Colonic mucosa (tissue), 4 donors: Measurements from ENCODE around the gene SUSD4. TPM values are rescaled to one million over a fixed set of nuclear protein-coding genes. Genes with fewer than 3 reads are reported as not detected.

Source experiments
- DNase-seq: peaks from one replicate; pipeline ENCODE4 v3.0.0-alpha.2; 2020
- H3K27ac ChIP-seq: fragments of 200-600 bp; one replicate; pipeline ENCODE4 v1.8.0; 2021
- H3K27me3 ChIP-seq: fragments of 200-600 bp; one replicate; pipeline ENCODE4 v1.8.0; 2021
- H3K36me3 ChIP-seq: fragments of 200-600 bp; one replicate; pipeline ENCODE4 v1.8.0; 2021
- H3K4me1 ChIP-seq: fragments of 200-600 bp; one replicate; pipeline ENCODE4 v1.8.0; 2021; ENCODE audit warnings: mild to moderate bottlenecking
- H3K4me3 ChIP-seq: fragments of 200-600 bp; one replicate; pipeline ENCODE4 v1.8.0; 2021
- H3K9ac ChIP-seq, 2 donors: one replicate each; pipeline ENCODE4 v1.7.0; 2013; ENCODE audit warnings: control low read depth in 2 of 2, low read depth in 2 of 2, low read length in 2 of 2
- H3K9me3 ChIP-seq: fragments of 200-600 bp; one replicate; pipeline ENCODE4 v1.8.0; 2021
- intact Hi-C: fragments of 100-400 bp; cut with DNase I; formaldehyde crosslinking; loops from one replicate; pipeline ENCODE4 v1.14.1; 2022
- total RNA-seq, 2 donors: library from RNA; stranded (reverse); fragmentation: NEBNext Ultra II Directional in 1 of 2; extraction: Animal tissue kit (Norgen Biotek cat#: 25700) in 1 of 2; gene quantifications; one replicate each; pipeline ENCODE4 v1.2.1, GENCODE V29; 2021
- TF ChIP-seq, protein P1 (sequence below): fragments of 200-600 bp; IDR thresholded peaks from one replicate; pipeline ENCODE4 v1.8.0; 2022; ENCODE audit warnings: antibody characterized with exemption, mild to moderate bottlenecking
- donor health status: healthy.
- donor health status: DM: no; HTN: no; CAD: no.
- donor health status: DM: no; HTN: no; CAD: no.

SUSD4 gene
- total RNA-seq, 2 donors from 2014 or later: 0.15 to 0.37 TPM

DNA sequence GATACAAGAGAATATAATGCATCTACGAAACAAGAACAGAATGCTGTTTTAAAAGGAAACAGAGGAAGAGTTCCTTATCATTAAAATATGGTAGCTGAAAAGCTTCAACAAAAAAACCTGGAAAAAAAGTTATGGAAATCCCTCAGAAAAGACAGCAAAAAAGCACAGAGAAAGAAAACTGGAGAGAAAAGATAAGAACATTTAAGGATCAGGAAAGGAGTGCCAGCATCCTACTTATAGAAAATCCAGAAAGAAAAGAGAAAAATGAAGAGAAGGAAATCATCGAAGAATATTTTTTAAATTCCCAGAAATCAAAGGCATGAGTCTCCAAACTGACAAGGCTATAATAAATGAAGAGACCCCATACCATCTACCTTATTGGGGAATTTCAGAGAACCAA lies 29.8 kb downstream of the SUSD4 start:
- Histone ChIP-seq H3K4me1 (no peaks in the 10 kb centered on the region), H3K27me3 (no peaks in the 10 kb centered on the region), H3K36me3 (no peaks in the 10 kb centered on the region), H3K9me3 (no peaks in the 10 kb centered on the region), H3K4me3 (no peak overlapping the region), H3K9ac (no peak overlapping the region), H3K27ac (no peak overlapping the region)
- no peak for DNase-seq
- intact Hi-C loops: no loop called here
- TF ChIP-seq, protein P1, sequence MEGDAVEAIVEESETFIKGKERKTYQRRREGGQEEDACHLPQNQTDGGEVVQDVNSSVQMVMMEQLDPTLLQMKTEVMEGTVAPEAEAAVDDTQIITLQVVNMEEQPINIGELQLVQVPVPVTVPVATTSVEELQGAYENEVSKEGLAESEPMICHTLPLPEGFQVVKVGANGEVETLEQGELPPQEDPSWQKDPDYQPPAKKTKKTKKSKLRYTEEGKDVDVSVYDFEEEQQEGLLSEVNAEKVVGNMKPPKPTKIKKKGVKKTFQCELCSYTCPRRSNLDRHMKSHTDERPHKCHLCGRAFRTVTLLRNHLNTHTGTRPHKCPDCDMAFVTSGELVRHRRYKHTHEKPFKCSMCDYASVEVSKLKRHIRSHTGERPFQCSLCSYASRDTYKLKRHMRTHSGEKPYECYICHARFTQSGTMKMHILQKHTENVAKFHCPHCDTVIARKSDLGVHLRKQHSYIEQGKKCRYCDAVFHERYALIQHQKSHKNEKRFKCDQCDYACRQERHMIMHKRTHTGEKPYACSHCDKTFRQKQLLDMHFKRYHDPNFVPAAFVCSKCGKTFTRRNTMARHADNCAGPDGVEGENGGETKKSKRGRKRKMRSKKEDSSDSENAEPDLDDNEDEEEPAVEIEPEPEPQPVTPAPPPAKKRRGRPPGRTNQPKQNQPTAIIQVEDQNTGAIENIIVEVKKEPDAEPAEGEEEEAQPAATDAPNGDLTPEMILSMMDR: no peak

DNA sequence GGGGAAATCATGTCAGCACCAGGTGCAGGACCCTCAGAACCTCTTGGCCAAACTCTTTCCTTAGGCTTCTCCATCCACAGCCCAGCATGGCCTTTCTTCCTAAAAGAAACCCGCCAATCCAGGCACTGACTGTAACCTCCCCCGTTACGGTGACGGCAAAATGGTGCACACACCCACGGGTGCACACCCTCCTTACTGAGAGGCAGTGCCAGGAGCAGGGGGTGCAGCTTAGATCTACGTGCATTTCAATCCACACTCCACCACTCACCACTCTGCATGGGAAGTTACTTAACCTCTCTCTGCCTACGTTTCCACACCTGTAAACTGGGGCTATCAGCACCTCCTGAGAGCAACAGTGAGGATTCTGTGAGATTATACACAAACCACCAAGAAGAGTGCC lies 31.0 kb downstream of the SUSD4 start:
- Histone ChIP-seq H3K27ac (no peak overlapping the region), H3K27me3 (no peaks in the 10 kb centered on the region), H3K4me3 (no peak overlapping the region), H3K36me3 (no peaks in the 10 kb centered on the region), H3K9ac (no peak overlapping the region), H3K4me1 (no peaks in the 10 kb centered on the region), H3K9me3 (no peaks in the 10 kb centered on the region)
- TF ChIP-seq, protein P1: no peak
- intact Hi-C loops: no loop called here
- no peak for DNase-seq

DNA sequence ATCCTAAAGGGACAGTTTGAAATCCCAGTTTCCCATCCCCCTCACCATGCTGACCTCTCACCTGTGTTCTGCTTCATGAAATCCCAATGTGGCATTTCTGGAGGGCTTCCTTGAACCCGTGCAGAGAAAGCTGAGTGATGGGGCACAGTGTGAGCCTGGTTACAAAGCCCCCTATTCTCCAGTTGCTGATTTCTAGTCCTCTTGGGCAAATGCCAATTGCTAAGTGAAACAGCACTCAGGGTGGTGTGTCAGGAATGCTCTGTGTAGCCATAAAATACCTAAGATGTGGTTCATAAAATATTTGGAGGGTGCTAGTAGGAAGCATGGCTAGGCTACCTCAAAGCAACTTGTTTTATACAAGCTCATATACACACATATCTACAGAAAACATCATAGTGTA lies 32.0 kb downstream of the SUSD4 start:
- Histone ChIP-seq H3K27ac (no peak overlapping the region), H3K27me3 (no peaks in the 10 kb centered on the region), H3K9me3 (no peaks in the 10 kb centered on the region), H3K36me3 (no peaks in the 10 kb centered on the region), H3K4me1 (no peaks in the 10 kb centered on the region), H3K4me3 (no peak overlapping the region), H3K9ac (no peak overlapping the region)
- DNase-seq: no peak
- TF ChIP-seq, protein P1: no peak
- intact Hi-C loops: no loop called here

DNA sequence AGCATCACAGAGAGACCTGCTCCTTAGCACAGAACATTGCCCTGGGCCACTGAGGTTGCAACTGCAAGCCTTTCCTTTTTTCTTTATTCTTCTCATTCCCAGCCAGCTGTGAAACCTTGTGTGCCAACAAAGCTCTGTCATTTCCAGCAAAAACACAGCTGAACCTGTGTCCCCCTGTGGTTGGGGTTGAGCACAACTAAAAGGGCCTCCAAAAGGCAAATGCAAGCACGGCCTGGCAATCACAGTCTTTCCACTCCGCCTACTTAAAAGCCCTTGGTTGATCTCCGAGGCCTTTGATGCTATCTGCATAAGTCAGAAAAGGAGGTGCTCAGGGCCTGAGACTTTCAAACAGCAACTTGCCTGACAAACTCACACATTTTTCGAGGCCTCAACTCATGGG lies 32.7 kb downstream of the SUSD4 start:
- H3K27ac ChIP-seq: no peak overlapping the region
- DNase-seq: no peak
- TF ChIP-seq, protein P1: no peak
- no peaks in the 10 kb centered on the region for H3K27me3 ChIP-seq
- no peaks in the 10 kb centered on the region for H3K9me3 ChIP-seq
- H3K9ac ChIP-seq: no peak overlapping the region
- H3K36me3 ChIP-seq: no peaks in the 10 kb centered on the region
- no peak overlapping the region for H3K4me3 ChIP-seq
- intact Hi-C loops: no loop called here
- H3K4me1 ChIP-seq: no peaks in the 10 kb centered on the region

DNA sequence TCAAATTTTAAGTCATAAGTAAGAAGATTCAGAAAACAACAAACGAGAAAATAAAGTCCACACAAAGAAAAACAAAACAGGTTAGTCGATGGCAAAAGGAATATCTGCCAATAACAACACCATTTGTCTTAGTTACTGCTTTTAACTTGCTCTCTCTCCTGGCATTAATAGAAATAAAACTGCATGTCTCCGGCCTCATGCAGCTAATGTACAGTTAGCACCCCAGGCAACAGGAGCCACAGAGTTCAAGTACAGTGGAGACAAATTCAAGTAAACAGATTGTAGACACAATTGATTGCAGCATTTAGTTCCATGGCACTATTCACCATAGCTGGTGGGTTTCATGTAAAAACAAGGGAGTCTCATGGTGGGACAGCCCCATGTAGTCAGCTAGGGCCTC lies 33.5 kb downstream of the SUSD4 start:
- no peak for DNase-seq

More for the DNA sequence above, 33.5 kb downstream of the SUSD4 start:
- H3K9ac ChIP-seq: no peak overlapping the region
- H3K4me3 ChIP-seq: no peak overlapping the region
- no peaks in the 10 kb centered on the region for H3K27me3 ChIP-seq
- no peaks in the 10 kb centered on the region for H3K9me3 ChIP-seq
- intact Hi-C loops: no loop called here
- H3K4me1 ChIP-seq: no peaks in the 10 kb centered on the region
- no peak overlapping the region for H3K27ac ChIP-seq
- TF ChIP-seq, protein P1: no peak
- no peaks in the 10 kb centered on the region for H3K36me3 ChIP-seq
